Natural killer cell (primary cell): ENCODE measurements around the gene TSPAN18. TPM values are rescaled to one million over a fixed set of nuclear protein-coding genes. Genes with fewer than 3 reads are reported as not detected.

Source experiments
- ATAC-seq, 3 donors: fragments of 150-1000 bp in 2 of 3; fragments of 200-7000 bp in 1 of 3; cut with Tn5 transposase; 1 replicate in 1 of 3; 2 replicates in 2 of 3; pipeline ENCODE4 v1.10.0; 2021; ENCODE audit warnings: mild to moderate bottlenecking in 2 of 3, moderate library complexity in 2 of 3
- DNase-seq, 2 donors: peaks; one replicate each; pipeline versions ENCODE4 v3.0.0 to v3.0.0-alpha.2; 2013 to 2021; ENCODE audit warnings: mixed read lengths in 1 of 2
- H3K27ac ChIP-seq: one replicate; pipeline ENCODE4 v1.5.1; 2013; ENCODE audit warnings: mild to moderate bottlenecking, low read length
- H3K27me3 ChIP-seq: one replicate; pipeline ENCODE4 v1.6.1; 2013; ENCODE audit warnings: low read length; ENCODE audit not compliant: control insufficient read depth, insufficient read depth
- H3K36me3 ChIP-seq: one replicate; pipeline ENCODE4 v1.6.1; 2013; ENCODE audit warnings: low read length; ENCODE audit not compliant: control insufficient read depth, insufficient read depth
- H3K4me1 ChIP-seq: one replicate; pipeline ENCODE4 v1.6.1; 2013; ENCODE audit warnings: low read length; ENCODE audit not compliant: control insufficient read depth, insufficient read depth
- H3K4me3 ChIP-seq: one replicate; pipeline ENCODE4 v1.5.1; 2013; ENCODE audit warnings: low read length
- H3K9me3 ChIP-seq: one replicate; pipeline ENCODE4 v1.6.1; 2013; ENCODE audit warnings: low read length; ENCODE audit not compliant: control insufficient read depth, insufficient read depth
- H3K27ac Mint-ChIP-seq, 2 donors: one replicate each; pipeline ENCODE4 v1.8.0; 2022; ENCODE audit warnings: mild to moderate bottlenecking in 2 of 2, mixed read lengths in 2 of 2, moderate library complexity in 1 of 2
- H3K27me3 Mint-ChIP-seq, 2 donors: one replicate each; pipeline ENCODE4 v1.8.0; 2022; ENCODE audit warnings: low read depth in 2 of 2, mixed read lengths in 2 of 2
- H3K36me3 Mint-ChIP-seq: one replicate; pipeline ENCODE4 v1.8.0; 2022; ENCODE audit warnings: mixed read lengths
- H3K4me1 Mint-ChIP-seq, 2 donors: one replicate each; pipeline ENCODE4 v1.8.0; 2022; ENCODE audit warnings: mixed read lengths in 2 of 2
- H3K4me3 Mint-ChIP-seq: one replicate; pipeline ENCODE4 v1.8.0; 2022; ENCODE audit warnings: mild to moderate bottlenecking, moderate library complexity, mixed read lengths
- H3K9me3 Mint-ChIP-seq, 2 donors: one replicate each; pipeline ENCODE4 v1.8.0; 2022; ENCODE audit warnings: mixed read lengths in 2 of 2
- WGBS: methylation state at CpG from one replicate; pipeline ENCODE4 v1.1.7; 2013; ENCODE audit warnings: missing lambda C conversion rate; ENCODE audit not compliant: insufficient coverage; 5-methylcytosine and 5-hydroxymethylcytosine counted together
- intact Hi-C: fragments of 100-400 bp; cut with micrococcal nuclease; formaldehyde crosslinking; loops from one replicate; pipeline ENCODE4 v1.14.2; 2022
- total RNA-seq, 4 donors: library from RNA; stranded (reverse); fragments of 120-200 nt in 1 of 4; gene quantifications; one replicate each; pipeline versions ENCODE4 v1.2.3 to v1.2.4, GENCODE V29; 2013 to 2022
- TF ChIP-seq, protein P1 (sequence below): fragments of 200-600 bp; IDR thresholded peaks from one replicate; pipeline ENCODE4 v1.8.0; 2022; ENCODE audit warnings: antibody characterized with exemption

TSPAN18 gene
- total RNA-seq, 3 donors from 2014 or later (not counting 1 experiment from before 2014, with no cell fraction given): 1.9 to 2.4 (median 2.3) TPM

GRCh38 chr11:44923806-44924205, 197.0 kb downstream of the TSPAN18 start:
- no peak for DNase-seq

DNA sequence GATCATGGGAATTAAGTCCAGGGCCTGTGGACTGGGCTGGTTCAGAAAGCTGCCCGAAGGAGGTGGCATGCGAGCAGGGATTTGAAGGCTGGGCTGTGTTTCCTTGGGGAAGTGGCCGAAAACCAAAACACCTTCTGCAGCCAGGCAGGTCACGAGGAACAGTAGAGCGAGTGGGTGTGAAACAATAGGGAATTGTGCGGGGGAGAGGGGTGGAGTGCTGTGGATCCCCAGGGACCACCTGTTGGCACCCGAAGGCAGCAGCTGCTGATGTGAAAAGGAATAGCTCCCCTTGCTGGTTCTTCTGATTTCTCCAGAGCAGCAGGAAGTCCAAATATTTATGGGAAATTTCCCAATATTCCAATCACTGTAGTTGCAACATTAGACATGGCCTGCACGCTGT, 199.3 kb downstream of the TSPAN18 start:
- H3K4me1 Mint-ChIP-seq: peaks cover 0 to 6% of the 10 kb centered on the region in 2 donors
- no peaks in the 10 kb centered on the region for H3K4me1 ChIP-seq
- no peak for DNase-seq
- no peak overlapping the region for H3K27ac Mint-ChIP-seq
- no peaks in the 10 kb centered on the region for H3K27me3 ChIP-seq
- no peaks in the 10 kb centered on the region for H3K9me3 Mint-ChIP-seq
- WGBS: 94% methylated on average over 8 of the region's 8 CpGs
- H3K9me3 ChIP-seq: no peaks in the 10 kb centered on the region
- no peak overlapping the region for H3K4me3 Mint-ChIP-seq
- TF ChIP-seq, protein P1, sequence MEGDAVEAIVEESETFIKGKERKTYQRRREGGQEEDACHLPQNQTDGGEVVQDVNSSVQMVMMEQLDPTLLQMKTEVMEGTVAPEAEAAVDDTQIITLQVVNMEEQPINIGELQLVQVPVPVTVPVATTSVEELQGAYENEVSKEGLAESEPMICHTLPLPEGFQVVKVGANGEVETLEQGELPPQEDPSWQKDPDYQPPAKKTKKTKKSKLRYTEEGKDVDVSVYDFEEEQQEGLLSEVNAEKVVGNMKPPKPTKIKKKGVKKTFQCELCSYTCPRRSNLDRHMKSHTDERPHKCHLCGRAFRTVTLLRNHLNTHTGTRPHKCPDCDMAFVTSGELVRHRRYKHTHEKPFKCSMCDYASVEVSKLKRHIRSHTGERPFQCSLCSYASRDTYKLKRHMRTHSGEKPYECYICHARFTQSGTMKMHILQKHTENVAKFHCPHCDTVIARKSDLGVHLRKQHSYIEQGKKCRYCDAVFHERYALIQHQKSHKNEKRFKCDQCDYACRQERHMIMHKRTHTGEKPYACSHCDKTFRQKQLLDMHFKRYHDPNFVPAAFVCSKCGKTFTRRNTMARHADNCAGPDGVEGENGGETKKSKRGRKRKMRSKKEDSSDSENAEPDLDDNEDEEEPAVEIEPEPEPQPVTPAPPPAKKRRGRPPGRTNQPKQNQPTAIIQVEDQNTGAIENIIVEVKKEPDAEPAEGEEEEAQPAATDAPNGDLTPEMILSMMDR: no peak
- H3K36me3 Mint-ChIP-seq: no peaks in the 10 kb centered on the region
- H3K36me3 ChIP-seq: no peaks in the 10 kb centered on the region
- intact Hi-C loops: no loop called here
- ATAC-seq: no peak
- H3K4me3 ChIP-seq: no peak overlapping the region
- H3K27me3 Mint-ChIP-seq: peaks cover 11 to 18% of the 10 kb centered on the region in 2 donors
- H3K27ac ChIP-seq: no peak overlapping the region

More at GRCh38 chr11:44923806-44924205, 197.0 kb downstream of the TSPAN18 start:
- no peak overlapping the region for H3K4me3 Mint-ChIP-seq
- H3K4me1 Mint-ChIP-seq: peaks cover 0 to 6% of the 10 kb centered on the region in 2 donors
- ATAC-seq: no peak
- intact Hi-C loops: no loop called here
- no peaks in the 10 kb centered on the region for H3K27me3 ChIP-seq
- H3K27me3 Mint-ChIP-seq: peaks cover 0 to 11% of the 10 kb centered on the region in 2 donors
- H3K27ac Mint-ChIP-seq: no peak overlapping the region
- TF ChIP-seq, protein P1: no peak
- whole genome bisulfite sequencing: 96% methylated on average over 3 of the region's 3 CpGs
- no peaks in the 10 kb centered on the region for H3K36me3 Mint-ChIP-seq
- H3K36me3 ChIP-seq: no peaks in the 10 kb centered on the region
- H3K4me3 ChIP-seq: no peak overlapping the region
- no peaks in the 10 kb centered on the region for H3K4me1 ChIP-seq
- no peaks in the 10 kb centered on the region for H3K9me3 ChIP-seq
- H3K9me3 Mint-ChIP-seq: no peaks in the 10 kb centered on the region
- no peak overlapping the region for H3K27ac ChIP-seq

DNA sequence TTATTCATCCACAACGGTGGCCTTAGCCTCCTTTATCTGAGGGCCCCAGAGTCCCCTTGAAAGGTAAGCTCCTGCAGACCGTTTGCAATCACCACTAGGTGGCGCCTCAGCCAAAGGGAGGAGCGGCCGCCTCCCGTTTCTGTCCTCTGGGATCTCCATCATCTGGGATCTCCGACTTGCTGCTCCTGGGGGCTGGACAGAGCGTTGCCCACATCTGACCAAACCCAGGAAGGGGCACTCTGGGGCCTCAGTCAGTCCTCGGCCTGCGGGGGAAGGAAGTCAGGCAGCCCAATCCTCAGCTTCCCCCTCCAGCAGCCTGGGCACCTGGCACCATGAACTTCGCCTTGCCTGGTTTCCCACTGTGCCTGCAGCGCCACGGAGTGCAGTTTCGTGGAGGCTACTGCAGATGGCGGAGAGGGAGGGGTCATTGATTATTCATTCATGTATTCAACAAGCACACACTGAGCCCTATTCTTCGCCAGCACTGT, 200.5 kb downstream of the TSPAN18 start:
- WGBS: 11% methylated on average over 15 of the region's 16 CpGs
- H3K9me3 Mint-ChIP-seq: no peaks in the 10 kb centered on the region
- Histone ChIP-seq H3K27ac (no peak overlapping the region), H3K4me3 (no peak overlapping the region), H3K27me3 (no peaks in the 10 kb centered on the region), H3K4me1 (no peaks in the 10 kb centered on the region), H3K36me3 (no peaks in the 10 kb centered on the region), H3K9me3 (no peaks in the 10 kb centered on the region)
- no peaks in the 10 kb centered on the region for H3K36me3 Mint-ChIP-seq
- no peak overlapping the region for H3K27ac Mint-ChIP-seq
- TF ChIP-seq, protein P1: peak; percentile 90
- DNase-seq (peak; percentile 53 to 78), ATAC-seq (peak; percentile 42 to 73 (median 59))
- peaks cover 0 to 6% of the 10 kb centered on the region in 2 donors for H3K4me1 Mint-ChIP-seq
- peaks cover 13 to 18% of the 10 kb centered on the region in 2 donors for H3K27me3 Mint-ChIP-seq
- no peak overlapping the region for H3K4me3 Mint-ChIP-seq
- intact Hi-C loops: loop anchor here (1.0 kb wide), 1 partner anchor 178 kb away; no protein-coding TSS in a partner anchor

- Histone ChIP-seq H3K4me3 (no peak overlapping the region), H3K36me3 (no peaks in the 10 kb centered on the region), H3K27ac (no peak overlapping the region), H3K9me3 (no peaks in the 10 kb centered on the region), H3K27me3 (no peaks in the 10 kb centered on the region), H3K4me1 (no peaks in the 10 kb centered on the region)
- Mint-ChIP-seq H3K4me3 (no peak overlapping the region), H3K4me1 (peaks cover 0 to 6% of the 10 kb centered on the region in 2 donors), H3K27ac (no peak overlapping the region), H3K27me3 (peaks cover 13 to 15% of the 10 kb centered on the region in 2 donors), H3K9me3 (no peaks in the 10 kb centered on the region), H3K36me3 (no peaks in the 10 kb centered on the region)
- ATAC-seq (no peak), DNase-seq (no peak)
- 90% methylated on average over 4 of the region's 4 CpGs for WGBS
- intact Hi-C loops: no loop called here
- TF ChIP-seq, protein P1: no peak
Observed at GRCh38 chr11:44928144-44928543, 201.4 kb downstream of the TSPAN18 start.
